Renal cortical epithelial cell (primary cell): ENCODE results near the gene FLNB. TPM values are rescaled to one million over a fixed set of nuclear protein-coding genes. Genes with fewer than 3 reads are reported as not detected.

Experiments
- DNase-seq: peaks from one replicate; pipeline ENCODE4 v3.0.0-alpha.2; 2011; ENCODE audit warnings: low read depth
- total RNA-seq: library from RNA; depleted of rRNA; stranded (reverse); fragments of >200 nt; gene quantifications from 2 replicates; pipeline ENCODE4 v1.2.3, GENCODE V29; 2014

The FLNB gene
- total RNA-seq, 1 donor from 2014 or later, result 342 TPM

GRCh38 chr3:58009749-58010535 lies 1.7 kb downstream of the FLNB start:
- DNase-seq, result no peak

GRCh38 chr3:58010562-58010961 lies 2.3 kb downstream of the FLNB start:
- DNase-seq, result no peak

GRCh38 chr3:58011580-58011979 lies 3.4 kb downstream of the FLNB start:
- DNase-seq, result no peak

DNA sequence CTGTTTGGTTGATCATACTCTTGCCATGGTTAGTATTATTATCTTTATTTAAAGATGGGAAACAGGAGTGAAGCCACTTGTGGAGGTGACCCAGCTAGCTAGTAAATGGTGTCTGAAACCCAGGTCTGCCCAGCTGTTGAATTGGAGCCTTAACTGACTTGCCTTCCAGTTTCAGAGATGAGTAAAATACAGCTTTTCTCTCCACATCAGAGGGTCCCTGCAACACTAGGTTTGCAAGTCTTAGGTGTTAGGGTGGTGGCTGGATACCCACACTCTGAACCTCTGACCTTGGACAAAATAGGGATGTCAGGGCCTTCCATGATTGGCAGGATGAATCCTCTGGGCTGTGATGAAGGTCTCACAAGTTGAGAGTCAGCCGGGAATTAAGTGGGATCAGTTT lies 4.1 kb downstream of the FLNB start:
- DNase-seq, result no peak

DNA sequence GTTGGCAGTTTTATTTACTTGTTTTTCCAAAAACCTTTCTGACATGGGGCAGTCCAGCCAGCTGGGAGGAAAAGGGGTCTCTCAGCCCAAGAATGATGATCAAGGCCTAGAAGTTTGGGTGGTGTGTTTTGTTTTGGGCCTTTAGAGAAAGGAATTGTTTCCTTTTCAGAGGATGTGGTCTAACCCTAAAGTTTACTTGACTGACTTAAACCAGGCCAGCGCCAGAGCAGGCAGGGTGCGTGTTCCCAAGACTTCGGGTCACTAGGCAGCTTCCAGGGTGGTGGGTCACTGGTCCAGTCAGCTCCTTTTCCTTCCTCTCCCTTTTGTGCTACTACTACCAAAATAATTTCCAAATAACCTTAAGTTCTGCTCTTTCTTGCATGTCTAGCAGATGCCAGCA lies 4.9 kb downstream of the FLNB start:
- DNase-seq, result no peak

DNA sequence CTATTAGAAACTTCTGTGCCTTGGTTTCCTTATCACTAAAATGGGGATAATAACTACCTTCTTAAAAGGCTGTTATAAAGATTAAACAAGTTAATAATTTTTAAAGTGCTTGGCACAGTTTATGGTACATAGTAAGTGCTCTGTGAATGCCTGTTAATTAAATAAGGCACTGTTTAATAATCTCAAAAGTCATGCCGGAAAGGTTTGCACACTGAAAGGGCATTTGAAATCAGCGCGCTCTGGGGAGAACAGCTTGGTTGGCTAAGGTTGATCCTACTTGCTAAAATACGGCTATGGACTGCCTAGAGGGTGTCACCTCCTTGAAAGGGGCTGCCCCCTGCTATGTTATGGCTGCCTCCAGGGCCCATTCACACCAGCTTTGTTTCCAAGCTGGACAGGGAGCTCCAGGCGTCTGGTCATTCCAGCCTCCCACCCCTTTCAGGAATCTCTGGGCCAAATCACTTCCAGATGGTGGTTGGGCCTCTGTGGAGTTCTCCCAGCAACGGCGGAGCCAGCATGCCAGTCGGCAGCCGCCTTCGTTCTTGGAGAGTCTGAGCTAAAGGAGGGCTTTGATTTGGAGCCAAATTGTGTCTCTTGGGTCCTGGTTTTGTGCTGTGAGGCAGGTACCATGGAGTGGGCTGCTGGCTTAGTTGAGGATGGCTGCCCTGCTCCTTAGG lies 5.9 kb downstream of the FLNB start:
- peak; percentile 74 for DNase-seq

DNA sequence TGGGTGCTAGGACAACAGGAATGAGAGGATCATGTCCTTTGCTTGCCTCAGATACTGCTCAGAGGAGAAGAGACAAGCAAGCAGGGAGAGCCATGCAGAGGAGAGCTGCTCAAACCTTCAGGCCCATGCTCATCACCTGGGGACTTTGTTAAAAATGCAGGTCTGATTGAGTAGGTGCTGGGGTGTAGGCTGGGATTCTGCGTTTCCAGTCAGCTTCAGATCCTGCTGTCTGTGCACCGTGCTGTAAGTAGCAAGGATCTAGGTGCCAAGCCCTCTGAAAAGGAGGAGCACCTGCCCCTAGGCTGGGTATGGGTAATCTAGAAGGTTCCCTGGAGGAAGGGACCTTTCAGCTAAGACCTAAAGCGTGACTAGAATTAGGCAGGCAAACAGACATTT lies 7.3 kb downstream of the FLNB start:
- no peak for DNase-seq

DNA sequence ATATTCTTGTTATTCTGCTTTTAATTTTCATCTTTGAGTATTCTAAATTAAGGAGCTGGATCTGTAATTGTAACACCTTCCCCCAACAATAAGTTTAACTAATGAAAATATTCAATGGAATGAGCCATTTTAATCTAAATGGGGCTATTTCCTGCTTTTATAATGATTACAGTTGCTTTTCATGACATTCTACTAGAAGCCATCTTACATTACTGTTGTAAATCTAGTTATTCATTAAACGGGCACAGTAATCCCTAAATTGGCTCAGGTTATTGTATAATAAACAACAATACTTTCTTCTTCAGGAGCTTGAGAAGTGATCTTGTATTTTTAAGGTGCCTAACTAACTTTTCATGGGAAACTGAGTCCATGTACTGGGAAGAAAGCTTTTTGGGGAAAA lies 8.5 kb downstream of the FLNB start:
- peak; percentile 73 for DNase-seq

DNA sequence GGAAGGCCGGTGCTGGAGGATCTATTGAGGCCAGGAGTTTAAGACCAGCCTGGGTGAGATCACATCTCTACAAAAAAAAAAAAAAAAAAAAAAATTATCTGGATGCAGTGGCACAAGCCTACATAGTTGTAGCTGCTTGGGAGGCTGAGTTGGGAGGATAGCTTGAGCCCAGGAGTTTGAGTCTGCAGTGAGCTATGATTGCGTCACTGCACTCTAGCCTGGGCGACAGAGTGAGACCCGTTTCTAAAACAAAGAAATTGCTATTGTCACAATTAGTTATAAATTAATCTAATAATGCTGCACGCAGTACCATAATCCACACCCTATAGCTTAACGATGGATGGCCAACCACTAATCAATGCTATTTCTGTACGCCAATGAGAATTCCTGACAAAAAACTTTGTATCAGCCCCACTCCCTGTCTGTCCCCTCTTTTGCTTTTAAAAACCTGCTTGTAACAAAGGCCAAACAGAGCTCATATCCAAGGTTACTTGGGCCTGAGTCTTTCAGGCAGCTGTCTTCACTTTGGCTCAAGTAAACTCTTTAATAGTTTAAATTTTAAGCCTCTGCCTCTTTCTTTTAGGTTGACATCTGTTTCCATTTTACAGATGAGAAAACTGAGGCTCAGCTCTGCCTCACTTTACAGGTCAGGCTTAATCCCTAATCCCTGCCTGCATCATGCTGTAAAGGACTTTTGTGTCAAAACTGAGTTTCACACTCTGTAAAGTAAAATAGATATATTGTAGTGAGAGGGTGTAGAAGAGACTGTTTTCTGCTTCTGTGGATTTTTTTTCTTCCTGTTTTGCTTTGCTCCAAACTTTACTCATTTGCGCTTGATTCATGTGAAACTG lies 10.9 kb downstream of the FLNB start:
- DNase-seq, result no peak

- DNase-seq, result no peak
Measured at GRCh38 chr3:58020783-58021071, 12.5 kb downstream of the FLNB start.

- no peak for DNase-seq
Measured at GRCh38 chr3:58021072-58021959, 13.1 kb downstream of the FLNB start.

DNA sequence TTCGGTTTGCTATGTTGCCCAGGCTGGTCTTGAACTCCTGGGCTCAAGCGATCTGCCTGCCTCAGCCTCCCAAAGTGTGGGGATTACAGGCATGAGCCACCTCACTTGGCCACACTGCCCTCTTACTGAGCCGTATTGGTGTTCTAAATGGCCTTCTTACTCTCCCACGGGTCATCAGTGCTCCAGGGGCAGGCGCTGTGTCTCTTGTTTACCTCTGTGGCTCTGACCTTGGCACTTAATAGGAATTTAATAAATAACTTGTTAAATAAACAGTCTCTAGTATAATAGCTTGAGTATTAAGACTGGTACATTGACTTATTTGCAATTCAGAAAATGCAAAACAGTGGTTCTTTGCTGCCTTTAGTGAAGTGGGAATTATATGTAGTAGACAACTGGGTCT lies 13.7 kb downstream of the FLNB start:
- DNase-seq, result peak; percentile 92

GRCh38 chr3:58022490-58022889 lies 14.3 kb downstream of the FLNB start:
- DNase-seq, result no peak

DNA sequence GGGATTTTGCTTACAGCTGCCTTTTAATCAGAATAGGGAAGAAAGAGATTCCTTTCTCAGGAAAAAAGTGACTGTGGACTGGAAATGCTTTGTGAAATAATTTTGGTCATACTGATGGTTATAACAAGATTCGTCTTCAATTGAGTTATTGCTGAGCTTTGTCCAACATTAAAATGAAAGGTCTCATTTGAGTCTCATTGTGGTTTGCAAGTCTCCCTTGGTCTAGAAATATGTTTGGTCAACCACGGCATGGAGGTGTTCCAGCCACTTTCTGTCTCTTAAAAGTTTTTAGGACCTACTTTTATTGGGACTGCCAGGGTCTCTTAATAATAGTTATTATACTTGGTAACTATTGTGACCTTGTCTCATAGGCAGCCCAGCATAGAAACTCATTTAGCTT lies 15.3 kb downstream of the FLNB start:
- no peak for DNase-seq

- DNase-seq, result no peak
Measured at GRCh38 chr3:58025406-58025805, 17.2 kb downstream of the FLNB start.

DNA sequence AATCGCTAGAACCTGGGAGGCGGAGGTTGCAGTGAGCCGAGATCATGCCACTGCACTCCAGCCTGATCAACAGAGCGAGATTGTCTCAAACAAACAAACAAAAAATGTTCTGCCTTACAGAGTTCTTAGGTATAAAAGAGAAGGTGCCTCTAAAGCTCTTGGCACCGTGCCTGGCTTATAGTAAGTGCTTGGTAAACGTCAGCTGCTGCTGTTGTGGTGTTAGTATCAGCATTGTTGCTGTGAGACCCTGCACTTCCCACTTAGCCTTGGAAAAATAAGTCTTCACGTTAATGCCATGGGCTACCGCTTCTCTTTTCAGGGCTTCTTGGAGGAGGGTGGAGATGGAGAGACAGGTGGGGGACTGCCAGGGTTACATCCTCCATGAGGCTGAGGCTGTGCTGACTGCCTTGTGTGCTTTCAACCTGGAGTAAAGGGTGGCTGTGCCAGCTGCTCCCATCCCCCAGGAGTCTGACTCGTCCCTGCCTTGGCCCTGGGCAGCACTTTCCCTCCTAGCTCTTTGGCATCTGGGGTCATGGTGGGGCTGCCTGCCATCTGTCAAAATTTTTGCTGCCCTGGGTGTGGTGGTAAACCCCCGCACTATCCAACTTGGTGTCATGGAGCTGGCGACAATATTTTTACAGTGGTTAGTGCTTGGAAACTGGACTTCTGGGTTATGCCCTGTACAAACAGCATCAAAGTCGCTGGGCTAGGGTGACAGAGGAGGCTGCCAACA lies 17.8 kb downstream of the FLNB start:
- DNase-seq, result peak; percentile 92

- peak; percentile 63 for DNase-seq
Measured at GRCh38 chr3:58026598-58026997, 18.4 kb downstream of the FLNB start.

DNA sequence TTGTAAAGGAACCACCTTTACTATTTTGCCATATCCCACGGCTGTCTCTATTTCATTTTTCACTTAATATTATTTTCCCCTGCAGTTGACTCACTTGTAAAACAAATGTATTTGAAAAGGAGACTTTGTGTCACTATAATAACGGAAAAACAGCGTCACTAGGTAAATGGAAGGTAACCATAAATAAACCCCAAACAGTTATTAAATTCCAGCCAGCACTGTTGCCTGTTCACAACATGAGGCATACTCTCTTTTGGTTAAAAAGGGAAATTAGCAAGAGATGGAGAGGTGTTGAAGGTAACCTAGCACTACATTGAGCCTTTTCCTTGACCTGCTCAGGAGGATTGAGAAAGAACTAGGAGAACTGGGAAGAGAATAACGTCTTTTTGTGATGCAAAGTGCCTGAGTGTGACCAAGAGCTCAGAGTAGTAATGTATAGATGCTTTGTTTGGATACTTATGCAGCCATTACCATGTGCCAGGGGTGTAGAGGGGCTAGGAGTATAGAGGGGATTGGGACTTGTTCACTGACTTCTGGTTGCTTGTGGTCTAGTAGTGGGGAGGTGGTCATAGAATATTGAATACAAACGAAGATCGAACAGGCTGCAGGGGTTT lies 19.6 kb downstream of the FLNB start:
- no peak for DNase-seq

- DNase-seq, result no peak
Measured at GRCh38 chr3:58028902-58029301, 20.7 kb downstream of the FLNB start.

DNA sequence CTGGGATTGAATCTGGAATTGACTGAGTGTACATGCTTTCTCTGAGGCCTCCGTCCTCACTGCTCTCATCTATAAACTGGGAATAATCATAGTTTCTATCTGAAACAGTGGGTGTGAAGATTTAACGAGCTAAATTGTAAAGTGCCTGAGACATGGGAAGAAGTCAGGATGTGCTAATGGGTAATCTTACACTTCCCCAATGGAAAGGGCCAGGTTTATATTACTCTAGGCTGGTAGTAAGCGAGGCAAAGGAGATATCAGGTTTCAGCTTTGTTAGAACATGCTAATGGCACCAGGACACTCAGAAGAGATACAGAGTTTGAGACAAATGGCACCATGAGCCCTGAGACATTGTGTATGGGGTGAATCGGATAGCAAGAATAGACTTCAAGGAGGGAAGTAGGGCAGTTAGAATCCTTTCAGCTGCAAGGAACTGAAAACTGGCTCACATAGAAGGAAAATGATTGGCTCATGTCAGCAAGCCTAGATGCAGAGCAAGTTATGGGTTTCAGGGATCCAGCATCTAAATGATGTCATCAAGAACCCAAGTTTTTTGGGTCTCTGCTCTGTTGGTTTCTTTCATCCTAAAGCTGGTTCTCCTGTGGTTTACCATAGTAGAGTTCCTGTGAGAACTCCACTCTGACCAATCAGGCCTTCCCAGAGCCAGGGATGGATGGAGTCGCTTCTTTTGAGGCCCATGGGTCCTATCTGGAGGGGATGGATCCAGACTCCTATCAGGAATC lies 21.8 kb downstream of the FLNB start:
- DNase-seq, result no peak
